Mucosa of stomach (tissue), 1 donor: Measurements from ENCODE around the gene LMTK3.
"Not testable (repeated sequence)": the region's sequence is repeated elsewhere in the genome, so short reads cannot be mapped to it uniquely, and the experiment has no call there.

Experiments
- H3K27me3 ChIP-seq: one replicate; pipeline ENCODE4 v1.7.0; 2013; ENCODE audit warnings: mild to moderate bottlenecking, low read length; ENCODE audit not compliant: control insufficient read depth, insufficient read depth
- H3K36me3 ChIP-seq: one replicate; pipeline ENCODE4 v1.7.0; 2013; ENCODE audit warnings: low read length; ENCODE audit not compliant: control insufficient read depth, insufficient read depth
- H3K4me1 ChIP-seq: one replicate; pipeline ENCODE4 v1.7.0; 2013; ENCODE audit warnings: mild to moderate bottlenecking, low read length; ENCODE audit not compliant: control insufficient read depth, insufficient read depth
- H3K4me3 ChIP-seq: one replicate; pipeline ENCODE4 v1.7.0; 2013; ENCODE audit warnings: low read length
- H3K9ac ChIP-seq: one replicate; pipeline ENCODE4 v1.7.0; 2013; ENCODE audit warnings: mild to moderate bottlenecking, low read length, moderate library complexity
- H3K9me3 ChIP-seq: one replicate; pipeline ENCODE4 v1.7.0; 2013; ENCODE audit warnings: mild to moderate bottlenecking, low read length, moderate library complexity; ENCODE audit not compliant: control insufficient read depth
- donor health status: Pancreatic carcinoma.

Gene LMTK3

GRCh38 chr19:48551437-48552302, 40.0 kb upstream of the LMTK3 start, which contains the start of gene SULT2B1:
Gene SULT2B1 (plus strand): TSS chr19:48552172. CDS start chr19:48552253, 81 bp downstream.
- peaks cover 7% of the 10 kb centered on the region for H3K27me3 ChIP-seq
- H3K4me3 ChIP-seq: no peak within 1 kb of the TSS
- H3K4me1 ChIP-seq: peaks cover 18% of the 10 kb centered on the region
- H3K36me3 ChIP-seq: no peaks in the 10 kb centered on the region
- H3K9me3 ChIP-seq: no peaks in the 10 kb centered on the region
- H3K9ac ChIP-seq: no peak within 1 kb of the TSS

DNA sequence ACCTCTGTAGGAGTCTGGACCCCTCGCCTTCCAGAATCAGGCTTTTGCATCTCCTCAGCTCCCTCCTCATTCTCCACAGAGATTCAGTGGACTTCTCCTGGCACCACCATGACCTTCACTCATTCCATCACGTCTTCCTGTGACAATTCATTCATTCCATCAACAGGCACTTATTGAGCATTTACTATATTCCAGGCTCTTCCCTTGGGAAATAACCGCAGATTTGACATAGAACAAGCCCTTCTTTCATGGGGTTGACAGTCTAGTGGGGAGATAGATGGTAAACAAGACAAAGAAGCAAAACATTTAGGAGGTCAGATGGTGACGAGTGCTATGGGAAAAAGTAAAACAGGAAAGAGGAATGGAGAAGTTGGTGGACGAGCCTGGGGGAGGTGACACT, 37.7 kb upstream of the LMTK3 start:
- H3K4me1 ChIP-seq: peaks cover 18% of the 10 kb centered on the region
- no peaks in the 10 kb centered on the region for H3K9me3 ChIP-seq
- no peaks in the 10 kb centered on the region for H3K36me3 ChIP-seq
- H3K27me3 ChIP-seq: peaks cover 7% of the 10 kb centered on the region
- H3K9ac ChIP-seq: no peak overlapping the region
- no peak overlapping the region for H3K4me3 ChIP-seq

DNA sequence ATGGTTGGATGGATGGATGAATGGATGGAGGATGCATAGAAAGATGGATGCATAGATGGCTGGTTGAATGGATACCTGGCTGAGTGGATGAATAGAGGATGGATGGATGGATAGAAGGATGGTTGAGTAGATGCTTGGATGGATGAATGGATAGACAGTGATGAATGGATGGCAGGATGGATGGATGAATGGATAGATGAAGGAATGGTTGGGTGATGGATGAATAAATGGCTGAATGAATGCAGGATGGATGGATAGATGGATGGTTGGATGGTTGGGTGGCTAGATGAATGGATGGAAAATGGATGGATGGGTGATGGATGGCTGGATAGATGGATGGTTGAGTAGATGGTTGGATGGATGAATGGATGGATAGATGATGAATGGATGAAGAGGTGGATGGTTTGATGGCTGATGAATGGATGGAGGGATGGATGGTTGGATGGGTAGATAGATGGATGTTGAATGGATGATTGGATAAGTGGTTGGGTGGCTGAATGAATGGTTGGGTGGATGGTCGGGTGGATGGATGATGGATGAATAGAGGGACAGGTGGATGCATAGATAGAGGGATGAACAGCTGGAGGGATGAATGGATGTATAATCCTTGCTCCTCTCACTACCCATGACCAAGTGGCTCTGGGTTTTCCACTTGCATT, 36.7 kb upstream of the LMTK3 start:
- no peak overlapping the region for H3K9ac ChIP-seq
- H3K27me3 ChIP-seq: peaks cover 7% of the 10 kb centered on the region
- no peak overlapping the region for H3K4me3 ChIP-seq
- H3K36me3 ChIP-seq: no peaks in the 10 kb centered on the region
- H3K4me1 ChIP-seq: peaks cover 23% of the 10 kb centered on the region
- H3K9me3 ChIP-seq: no peaks in the 10 kb centered on the region

DNA sequence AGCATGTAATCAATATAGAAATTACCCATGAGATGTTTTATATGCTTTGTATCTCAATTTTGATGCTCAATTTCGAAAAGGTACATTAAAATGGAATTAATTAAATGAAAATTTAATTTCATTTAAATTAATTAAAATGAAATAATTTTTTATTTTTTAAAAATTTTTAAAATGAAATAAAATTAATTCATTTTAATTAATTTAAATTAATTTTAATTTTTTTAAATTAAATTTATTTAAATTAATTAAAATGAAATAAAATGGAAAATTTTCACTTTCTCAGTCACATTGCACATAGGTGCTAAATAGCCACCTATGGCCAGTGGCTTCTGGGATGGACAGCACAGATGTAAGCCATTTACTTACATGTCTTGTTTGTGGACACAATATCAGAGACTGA, 36.1 kb upstream of the LMTK3 start:
- peaks cover 25% of the 10 kb centered on the region for H3K4me1 ChIP-seq
- no peak overlapping the region for H3K4me3 ChIP-seq
- no peak overlapping the region for H3K9ac ChIP-seq
- no peaks in the 10 kb centered on the region for H3K9me3 ChIP-seq
- H3K36me3 ChIP-seq: no peaks in the 10 kb centered on the region
- H3K27me3 ChIP-seq: peaks cover 3% of the 10 kb centered on the region

DNA sequence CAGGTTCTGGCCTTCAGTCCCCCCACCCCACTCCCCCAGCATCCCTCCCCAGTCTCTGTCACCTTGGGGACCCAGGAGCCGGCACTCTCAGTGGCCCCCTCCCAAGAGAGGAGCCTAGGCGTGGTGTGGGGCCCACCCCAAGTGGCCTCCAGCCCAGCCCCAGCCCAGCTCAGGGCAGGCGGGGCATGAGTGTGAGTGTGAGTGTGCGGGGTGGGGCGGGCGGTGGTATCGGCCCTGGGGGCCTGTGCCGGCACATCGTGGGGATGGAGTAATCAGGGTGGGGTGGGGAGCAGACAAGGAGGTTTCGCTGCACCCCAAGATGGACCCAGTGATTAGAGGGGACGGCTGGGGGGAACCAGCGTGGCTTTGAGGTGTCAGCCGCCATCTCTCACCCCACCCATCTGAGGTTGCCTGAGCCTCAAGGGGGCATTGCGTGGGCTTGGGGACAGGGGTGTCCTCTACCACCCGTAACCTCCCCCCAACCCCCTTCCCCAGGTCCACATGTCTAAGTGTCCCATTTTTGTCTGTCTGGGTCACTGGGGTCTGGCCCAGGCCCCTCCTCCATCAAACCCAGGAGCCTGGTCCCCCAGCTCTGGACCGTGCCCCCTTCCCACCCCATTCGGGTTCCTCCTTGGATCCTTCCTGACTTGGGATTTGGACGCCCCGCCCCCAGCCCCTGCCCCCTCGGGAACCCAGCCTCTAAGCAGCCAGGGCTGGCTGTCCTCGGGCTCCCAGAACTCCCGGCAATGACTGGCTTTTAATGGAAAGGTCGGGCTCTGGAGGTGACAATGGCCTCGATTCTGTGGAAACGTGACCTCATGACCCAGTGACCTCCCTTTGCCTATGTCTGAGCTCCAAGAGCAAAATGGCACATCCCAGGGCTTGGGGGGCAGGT, 33.5 kb upstream of the LMTK3 start:
- no peaks in the 10 kb centered on the region for H3K36me3 ChIP-seq
- H3K9ac ChIP-seq: no peak overlapping the region
- H3K4me3 ChIP-seq: no peak overlapping the region
- H3K4me1 ChIP-seq: peaks cover 9% of the 10 kb centered on the region
- no peaks in the 10 kb centered on the region for H3K27me3 ChIP-seq
- no peaks in the 10 kb centered on the region for H3K9me3 ChIP-seq

DNA sequence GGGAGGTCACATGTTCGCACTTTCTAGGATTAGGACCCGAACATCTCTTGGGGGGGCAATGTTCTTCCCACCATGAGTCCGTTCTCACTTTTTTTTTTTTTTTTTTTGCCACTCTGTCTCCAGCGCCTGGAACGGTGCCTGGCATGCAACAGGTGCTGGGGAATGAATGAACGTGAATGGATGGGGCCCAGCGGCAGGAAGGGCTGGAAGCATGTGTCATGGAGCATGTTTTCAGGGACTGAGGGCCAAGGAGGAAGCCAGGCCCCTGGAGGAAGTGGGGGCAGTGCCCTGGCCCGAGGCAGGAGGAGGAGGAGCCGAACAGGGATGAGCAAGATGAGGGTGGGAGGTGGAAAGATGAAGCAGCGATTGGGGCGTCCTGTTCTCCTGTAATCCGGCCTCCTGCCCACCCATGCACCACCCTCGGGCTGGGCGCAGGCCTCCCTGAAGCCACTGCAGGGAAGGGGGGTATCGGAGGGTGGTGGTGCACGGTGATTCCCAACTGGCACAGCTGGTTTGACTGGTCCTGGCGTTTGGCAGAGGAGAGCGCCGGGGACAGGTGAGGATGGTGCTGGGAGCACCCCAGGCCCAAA, 31.6 kb upstream of the LMTK3 start:
- Histone ChIP-seq H3K27me3 (no peaks in the 10 kb centered on the region), H3K36me3 (no peaks in the 10 kb centered on the region), H3K4me1 (peaks cover 9% of the 10 kb centered on the region), H3K9ac (no peak overlapping the region), H3K4me3 (no peak overlapping the region), H3K9me3 (no peaks in the 10 kb centered on the region)

DNA sequence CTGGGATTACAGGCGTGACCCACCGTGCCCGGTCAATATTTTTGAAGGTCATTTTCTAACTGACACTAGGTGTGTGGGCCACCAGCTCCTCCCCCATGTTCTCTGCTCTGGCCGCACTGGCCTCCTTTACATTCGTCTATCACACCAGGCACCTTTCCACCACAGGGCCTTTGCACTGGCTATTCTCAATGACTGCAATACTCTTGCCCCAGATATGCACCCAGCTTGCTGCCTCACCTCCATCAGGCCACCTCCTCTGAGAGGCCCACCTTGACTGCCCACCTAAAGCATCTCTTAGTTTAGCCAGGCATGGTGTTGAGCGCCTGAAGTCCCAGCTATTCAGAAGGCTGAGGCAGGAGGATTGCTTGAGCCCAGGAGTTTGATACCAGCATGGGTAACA, 30.2 kb upstream of the LMTK3 start:
- Histone ChIP-seq H3K36me3 (no peaks in the 10 kb centered on the region), H3K27me3 (no peaks in the 10 kb centered on the region)

DNA sequence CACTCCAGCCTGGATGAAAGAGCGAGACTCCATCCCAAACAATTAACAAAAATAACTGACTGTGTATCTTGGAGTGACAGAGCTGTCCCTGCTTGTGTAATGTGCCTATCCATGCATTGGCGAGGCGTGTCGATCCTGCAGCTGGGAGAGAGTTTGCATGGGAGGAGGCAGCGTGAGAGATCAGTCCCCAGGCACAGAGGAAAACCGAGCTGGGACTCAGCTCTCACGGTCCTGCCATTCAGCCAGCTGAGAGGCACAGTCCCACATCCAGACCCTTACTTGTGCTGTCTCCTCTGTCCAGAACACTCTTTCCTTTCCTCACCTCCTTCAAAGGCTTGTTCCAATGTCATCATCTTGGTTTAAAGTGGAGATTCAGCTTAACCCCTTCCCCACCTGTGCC, 28.5 kb upstream of the LMTK3 start:
- peaks cover 9% of the 10 kb centered on the region for H3K4me1 ChIP-seq
- H3K36me3 ChIP-seq: no peaks in the 10 kb centered on the region
- no peaks in the 10 kb centered on the region for H3K9me3 ChIP-seq
- no peak overlapping the region for H3K9ac ChIP-seq
- H3K4me3 ChIP-seq: no peak overlapping the region
- no peaks in the 10 kb centered on the region for H3K27me3 ChIP-seq

More for the DNA sequence above, 30.2 kb upstream of the LMTK3 start:
- H3K4me3 ChIP-seq: no peak overlapping the region
- no peaks in the 10 kb centered on the region for H3K9me3 ChIP-seq
- H3K9ac ChIP-seq: no peak overlapping the region
- H3K4me1 ChIP-seq: peaks cover 9% of the 10 kb centered on the region

- Histone ChIP-seq H3K27me3 (no peaks in the 10 kb centered on the region), H3K4me1 (peaks cover 9% of the 10 kb centered on the region), H3K36me3 (no peaks in the 10 kb centered on the region), H3K9me3 (no peaks in the 10 kb centered on the region), H3K4me3 (no peak overlapping the region), H3K9ac (no peak overlapping the region)
Measured at GRCh38 chr19:48539503-48540096, 28.0 kb upstream of the LMTK3 start.

- not testable (repeated sequence) for H3K9me3 ChIP-seq, H3K4me1 ChIP-seq, H3K4me3 ChIP-seq, H3K27me3 ChIP-seq, H3K36me3 ChIP-seq, H3K9ac ChIP-seq
Measured at GRCh38 chr19:48538057-48538456, 26.4 kb upstream of the LMTK3 start.

DNA sequence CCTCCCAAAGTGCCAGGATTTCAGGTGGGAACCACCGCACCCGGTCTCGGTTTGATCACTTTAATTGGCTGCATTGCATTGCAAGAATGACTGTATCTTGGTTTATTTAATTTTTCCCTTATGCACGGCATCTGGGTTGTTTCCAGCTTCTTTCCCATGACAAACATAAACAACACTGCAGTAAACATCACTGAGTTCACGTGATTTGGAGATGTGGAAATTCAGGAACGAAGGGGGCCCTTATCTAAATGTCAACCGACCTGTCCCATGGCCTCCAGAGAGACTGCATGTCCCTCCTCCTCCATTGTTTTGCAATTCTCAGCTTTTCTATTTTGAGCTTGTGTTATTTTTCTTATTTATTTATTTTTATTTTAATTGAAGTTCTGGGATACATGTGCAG, 25.9 kb upstream of the LMTK3 start:
- Histone ChIP-seq H3K9ac (no peak overlapping the region), H3K9me3 (no peaks in the 10 kb centered on the region), H3K4me3 (no peak overlapping the region), H3K27me3 (no peaks in the 10 kb centered on the region), H3K4me1 (no peaks in the 10 kb centered on the region), H3K36me3 (no peaks in the 10 kb centered on the region)
